Gastrocnemius medialis (tissue), 4 donors: ENCODE data around the gene CLUH. TPM values are rescaled to one million over a fixed set of nuclear protein-coding genes. Genes with fewer than 3 reads are reported as not detected.

Source experiments
- ATAC-seq, 2 donors: fragments of 150-250 bp; one replicate each; pipeline ENCODE4 v1.9.1; 2016
- DNase-seq, 2 donors: peaks; one replicate each; pipeline ENCODE4 v3.0.0-alpha.2; 2019
- H3K27ac ChIP-seq, 4 donors: fragments of 200-600 bp; sonication (generic); 1 replicate in 1 of 4; 2 replicates in 3 of 4; pipeline ENCODE4 v1.5.1; 2016 to 2018; ENCODE audit warnings: mild to moderate bottlenecking in 2 of 4, moderate library complexity in 1 of 4
- H3K27me3 ChIP-seq, 3 donors: fragments of 200-600 bp; sonication (generic) in 2 of 3; 1 replicate in 1 of 3; 2 replicates in 2 of 3; pipeline versions ENCODE4 v1.5.1 to v1.6.0; 2016 to 2019; ENCODE audit warnings: mild to moderate bottlenecking in 1 of 3, moderate library complexity in 1 of 3
- H3K36me3 ChIP-seq, 2 donors: fragments of 200-600 bp; sonication (generic) in 1 of 2; one replicate each; pipeline ENCODE4 v1.5.1; 2017 to 2018
- H3K4me1 ChIP-seq, 2 donors: fragments of 200-600 bp; sonication (generic) in 1 of 2; one replicate each; pipeline ENCODE4 v1.5.1; 2016 to 2017; ENCODE audit warnings: mild to moderate bottlenecking in 2 of 2
- H3K4me3 ChIP-seq, 4 donors: fragments of 200-600 bp; sonication (generic) in 3 of 4; 1 replicate in 1 of 4; 2 replicates in 3 of 4; pipeline ENCODE4 v1.5.1; 2016 to 2019; ENCODE audit warnings: mild to moderate bottlenecking in 2 of 4
- H3K9me3 ChIP-seq, 3 donors: fragments of 200-600 bp; sonication (generic) in 2 of 3; 1 replicate in 1 of 3; 2 replicates in 2 of 3; pipeline ENCODE4 v1.5.1; 2016 to 2019
- POLR2A ChIP-seq, 2 donors: fragments of 450-650 bp; IDR thresholded peaks; one replicate each; pipeline ENCODE4 v1.6.1; 2017; ENCODE audit warnings: antibody characterized with exemption in 2 of 2, mild to moderate bottlenecking in 2 of 2, moderate library complexity in 2 of 2
- in situ Hi-C, 4 donors: fragments of 200-750 bp; cut with MboI; loops; one replicate each; pipeline versions ENCODE4 v1.15.0 to v1.8.0; 2017; ENCODE audit warnings: low sequenced_read_pairs in 4 of 4
- intact Hi-C: fragments of 100-400 bp; cut with DNase I; formaldehyde crosslinking; loops from one replicate; pipeline ENCODE4 v1.15.1; 2023; ENCODE audit warnings: low total_unique reads
- total RNA-seq, 4 donors: library from RNA; depleted of rRNA; stranded (reverse); fragments of >200 nt; gene quantifications; one replicate each; pipeline versions ENCODE4 v1.1.0 to v1.2.3, GENCODE V29; 2016
- TF ChIP-seq, protein P1 (sequence below), 5 experiments: fragments of 450-650 bp in 3 of 5; fragments of 200-600 bp in 2 of 5; sonication (generic) in 2 of 5; IDR thresholded peaks in 4 of 5; conservative IDR thresholded peaks in 1 of 5; 1 replicate in 4 of 5; 2 replicates in 1 of 5; pipeline ENCODE4 v1.5.1; 2016 to 2019; ENCODE audit warnings: antibody characterized with exemption in 5 of 5, mild to moderate bottlenecking in 3 of 5, moderate library complexity in 3 of 5

CLUH gene
- total RNA-seq, 4 donors from 2014 or later, result 104 to 286 (median 211) TPM

GRCh38 chr17:2730764-2731353 is 19.3 kb upstream of the CLUH start:
- H3K36me3 ChIP-seq, result no peaks in the 10 kb centered on the region
- ATAC-seq (no peak), DNase-seq (no peak)
- peaks cover 4 to 17% (median 5%) of the 10 kb centered on the region in 3 donors for H3K27me3 ChIP-seq
- no peak overlapping the region for H3K27ac ChIP-seq
- intact Hi-C loops, result no loop called here
- no peak overlapping the region for H3K4me3 ChIP-seq
- in situ Hi-C loops, result no loop called here
- no peaks in the 10 kb centered on the region for H3K4me1 ChIP-seq
- no peaks in the 10 kb centered on the region for H3K9me3 ChIP-seq
- TF ChIP-seq, protein P1, sequence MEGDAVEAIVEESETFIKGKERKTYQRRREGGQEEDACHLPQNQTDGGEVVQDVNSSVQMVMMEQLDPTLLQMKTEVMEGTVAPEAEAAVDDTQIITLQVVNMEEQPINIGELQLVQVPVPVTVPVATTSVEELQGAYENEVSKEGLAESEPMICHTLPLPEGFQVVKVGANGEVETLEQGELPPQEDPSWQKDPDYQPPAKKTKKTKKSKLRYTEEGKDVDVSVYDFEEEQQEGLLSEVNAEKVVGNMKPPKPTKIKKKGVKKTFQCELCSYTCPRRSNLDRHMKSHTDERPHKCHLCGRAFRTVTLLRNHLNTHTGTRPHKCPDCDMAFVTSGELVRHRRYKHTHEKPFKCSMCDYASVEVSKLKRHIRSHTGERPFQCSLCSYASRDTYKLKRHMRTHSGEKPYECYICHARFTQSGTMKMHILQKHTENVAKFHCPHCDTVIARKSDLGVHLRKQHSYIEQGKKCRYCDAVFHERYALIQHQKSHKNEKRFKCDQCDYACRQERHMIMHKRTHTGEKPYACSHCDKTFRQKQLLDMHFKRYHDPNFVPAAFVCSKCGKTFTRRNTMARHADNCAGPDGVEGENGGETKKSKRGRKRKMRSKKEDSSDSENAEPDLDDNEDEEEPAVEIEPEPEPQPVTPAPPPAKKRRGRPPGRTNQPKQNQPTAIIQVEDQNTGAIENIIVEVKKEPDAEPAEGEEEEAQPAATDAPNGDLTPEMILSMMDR (IDR thresholded peaks at IDR 0.05 in 4 of 5, conservative IDR thresholded peaks at IDR 0.05 in 1 of 5), result no peak
- TF ChIP-seq POLR2A (IDR thresholded peaks at IDR 0.05), result no peak

GRCh38 chr17:2724784-2725164 is 13.2 kb upstream of the CLUH start:
- no peak overlapping the region for H3K27ac ChIP-seq
- TF ChIP-seq POLR2A (IDR thresholded peaks at IDR 0.05), result no peak
- TF ChIP-seq, protein P1 (IDR thresholded peaks at IDR 0.05 in 4 of 5, conservative IDR thresholded peaks at IDR 0.05 in 1 of 5), result peak in 1 of 5 experiments; percentile 34
- DNase-seq (no peak), ATAC-seq (peak; percentile 61 to 63)
- no peaks in the 10 kb centered on the region for H3K9me3 ChIP-seq
- peak overlapping the region; percentile 6 to 56 (median 49) for H3K4me3 ChIP-seq
- intact Hi-C loops (no loop called here), in situ Hi-C loops (loop anchor here in 1 of 4 donors (25.0 kb wide), 1 partner anchor 312 kb away; the partner anchor contains the start of gene MNT)
- no peaks in the 10 kb centered on the region for H3K36me3 ChIP-seq
- H3K4me1 ChIP-seq, result peaks cover 0 to 15% of the 10 kb centered on the region in 2 donors
- peaks cover 0 to 15% (median 4%) of the 10 kb centered on the region in 3 donors for H3K27me3 ChIP-seq

- peaks cover 0 to 15% (median 4%) of the 10 kb centered on the region in 3 donors for H3K27me3 ChIP-seq
- peak overlapping the region; percentile 54 to 61 (median 58) for H3K27ac ChIP-seq
- no peaks in the 10 kb centered on the region for H3K9me3 ChIP-seq
- H3K36me3 ChIP-seq, result no peaks in the 10 kb centered on the region
- TF ChIP-seq, protein P1 (IDR thresholded peaks at IDR 0.05 in 4 of 5, conservative IDR thresholded peaks at IDR 0.05 in 1 of 5), result no peak
- no peak for TF ChIP-seq POLR2A (IDR thresholded peaks at IDR 0.05)
- peak overlapping the region; percentile 47 to 56 (median 50) for H3K4me3 ChIP-seq
- H3K4me1 ChIP-seq, result peaks cover 0 to 15% of the 10 kb centered on the region in 2 donors
- intact Hi-C loops, result no loop called here
- peak; percentile 25 for ATAC-seq
- in situ Hi-C loops, result loop anchor here in 1 of 4 donors (25.0 kb wide), 1 partner anchor 312 kb away; the partner anchor contains the start of gene MNT
- no peak for DNase-seq
These were observed 12.6 kb upstream of the CLUH start for GRCh38 chr17:2723997-2724783.

GRCh38 chr17:2723505-2723996 is 12.0 kb upstream of the CLUH start:
- Histone ChIP-seq H3K27me3 (peaks cover 0 to 15% (median 4%) of the 10 kb centered on the region in 3 donors), H3K9me3 (no peaks in the 10 kb centered on the region), H3K27ac (peak overlapping the region; percentile 54 to 61 (median 58)), H3K36me3 (no peaks in the 10 kb centered on the region), H3K4me3 (peak overlapping the region; percentile 47 to 50 (median 48)), H3K4me1 (peaks cover 0 to 15% of the 10 kb centered on the region in 2 donors)
- no peak for TF ChIP-seq POLR2A (IDR thresholded peaks at IDR 0.05)
- TF ChIP-seq, protein P1 (IDR thresholded peaks at IDR 0.05 in 4 of 5, conservative IDR thresholded peaks at IDR 0.05 in 1 of 5), result no peak
- DNase-seq (no peak), ATAC-seq (peak; percentile 3 to 6)
- in situ Hi-C loops (loop anchor here in 1 of 4 donors (25.0 kb wide), 1 partner anchor 311 kb away; the partner anchor contains the start of gene MNT), intact Hi-C loops (no loop called here)
